Mesothelial cell of epicardium (in vitro differentiated cells): ENCODE measurements around the gene LRRK2. TPM values are rescaled to one million over a fixed set of nuclear protein-coding genes. Genes with fewer than 3 reads are reported as not detected.

ENCODE experiments used
- DNase-seq, 2 experiments: peaks; one replicate each; pipeline ENCODE4 v3.0.0; 2021; ENCODE audit warnings: low spot score in 2 of 2; ENCODE audit not compliant: unreplicated experiment in 2 of 2
- H3K27ac Mint-ChIP-seq: 2 replicates; pipeline ENCODE4 v1.8.0; 2021; ENCODE audit warnings: mixed read lengths
- H3K27me3 Mint-ChIP-seq: 2 replicates; pipeline ENCODE4 v1.8.0; 2021; ENCODE audit warnings: low read depth, mixed read lengths
- H3K36me3 Mint-ChIP-seq: 2 replicates; pipeline ENCODE4 v1.8.0; 2021; ENCODE audit warnings: mixed read lengths
- H3K4me1 Mint-ChIP-seq: 2 replicates; pipeline ENCODE4 v1.8.0; 2021; ENCODE audit warnings: mixed read lengths
- H3K4me3 Mint-ChIP-seq: 2 replicates; pipeline ENCODE4 v1.8.0; 2021; ENCODE audit warnings: mild to moderate bottlenecking, moderate library complexity, mixed read lengths
- H3K9me3 Mint-ChIP-seq: 2 replicates; pipeline ENCODE4 v1.8.0; 2021; ENCODE audit warnings: mixed read lengths
- CTCF ChIP-seq: fragments of 200-600 bp; sonication (generic); IDR thresholded peaks from one replicate; pipeline ENCODE4 v1.5.0; 2021; ENCODE audit warnings: antibody characterized with exemption; ENCODE audit not compliant: unreplicated experiment
- total RNA-seq: library from RNA; stranded (reverse); gene quantifications from 3 replicates; pipeline ENCODE4 v1.2.1, GENCODE V29; 2021

LRRK2 gene
- total RNA-seq, 1 donor from 2014 or later, result 1.6 TPM

- H3K4me3 Mint-ChIP-seq, result no peak overlapping the region
- H3K4me1 Mint-ChIP-seq, result no peaks in the 10 kb centered on the region
- peaks cover 18% of the 10 kb centered on the region for H3K9me3 Mint-ChIP-seq
- DNase-seq, result no peak
- H3K27ac Mint-ChIP-seq, result no peak overlapping the region
- peaks cover 3% of the 10 kb centered on the region for H3K36me3 Mint-ChIP-seq
- TF ChIP-seq CTCF, result no peak
- H3K27me3 Mint-ChIP-seq, result peaks cover 9% of the 10 kb centered on the region
Observed at GRCh38 chr12:40215982-40216381, 8.8 kb upstream of the LRRK2 start.

- no peak overlapping the region for H3K4me3 Mint-ChIP-seq
- peaks cover 18% of the 10 kb centered on the region for H3K9me3 Mint-ChIP-seq
- H3K4me1 Mint-ChIP-seq, result no peaks in the 10 kb centered on the region
- peaks cover 9% of the 10 kb centered on the region for H3K27me3 Mint-ChIP-seq
- no peak overlapping the region for H3K27ac Mint-ChIP-seq
- TF ChIP-seq CTCF, result no peak
- DNase-seq, result no peak
- H3K36me3 Mint-ChIP-seq, result peaks cover 3% of the 10 kb centered on the region
Observed at GRCh38 chr12:40216516-40217288, 8.1 kb upstream of the LRRK2 start.

GRCh38 chr12:40219760-40220159 is 5.0 kb upstream of the LRRK2 start:
- Mint-ChIP-seq H3K27me3 (peaks cover 25% of the 10 kb centered on the region), H3K27ac (no peak overlapping the region), H3K4me1 (peaks cover 3% of the 10 kb centered on the region), H3K4me3 (no peak overlapping the region), H3K9me3 (no peaks in the 10 kb centered on the region), H3K36me3 (no peaks in the 10 kb centered on the region)
- DNase-seq, result no peak
- no peak for TF ChIP-seq CTCF

GRCh38 chr12:40222247-40222646 is 2.5 kb upstream of the LRRK2 start:
- H3K27ac Mint-ChIP-seq, result no peak overlapping the region
- H3K4me3 Mint-ChIP-seq, result no peak overlapping the region
- peaks cover 8% of the 10 kb centered on the region for H3K4me1 Mint-ChIP-seq
- TF ChIP-seq CTCF, result no peak
- H3K36me3 Mint-ChIP-seq, result no peaks in the 10 kb centered on the region
- H3K9me3 Mint-ChIP-seq, result no peaks in the 10 kb centered on the region
- no peak for DNase-seq
- peaks cover 32% of the 10 kb centered on the region for H3K27me3 Mint-ChIP-seq

- no peaks in the 10 kb centered on the region for H3K36me3 Mint-ChIP-seq
- H3K4me3 Mint-ChIP-seq, result peak overlapping the region; percentile 75
- peaks cover 28% of the 10 kb centered on the region for H3K27me3 Mint-ChIP-seq
- H3K4me1 Mint-ChIP-seq, result peaks cover 8% of the 10 kb centered on the region
- H3K9me3 Mint-ChIP-seq, result no peaks in the 10 kb centered on the region
- DNase-seq, result no peak
- H3K27ac Mint-ChIP-seq, result no peak overlapping the region
- TF ChIP-seq CTCF, result no peak
Observed at GRCh38 chr12:40223646-40224045, 1.2 kb upstream of the LRRK2 start.
